HAP-1 (cell line): Measurements from ENCODE around the gene PPP1CA.

Source experiments
- DNase-seq, 2 experiments: peaks; one replicate each; pipeline ENCODE4 v3.0.0-alpha.2; 2016 to 2020; ENCODE audit warnings: low spot score in 2 of 2
- H3K27me3 ChIP-seq: fragments of 250-450 bp; sonication (Bioruptor Pico); 2 replicates; pipeline ENCODE4 v1.5.1; 2020; ENCODE audit warnings: low read depth, mild to moderate bottlenecking, moderate library complexity
- H3K36me3 ChIP-seq: fragments of 250-450 bp; sonication (Bioruptor Pico); replicated peaks from 2 replicates; pipeline ENCODE4 v1.5.1; 2020; ENCODE audit warnings: mild to moderate bottlenecking
- H3K4me1 ChIP-seq: fragments of 250-450 bp; sonication (Bioruptor Pico); 2 replicates; pipeline ENCODE4 v1.5.1; 2020; ENCODE audit warnings: mild to moderate bottlenecking
- H3K4me3 ChIP-seq: fragments of 250-450 bp; sonication (Bioruptor Pico); 2 replicates; pipeline ENCODE4 v1.5.1; 2020; ENCODE audit warnings: mild to moderate bottlenecking, moderate library complexity
- H3K9me3 ChIP-seq: fragments of 250-450 bp; sonication (Bioruptor Pico); 2 replicates; pipeline ENCODE4 v1.5.1; 2020; ENCODE audit warnings: mild to moderate bottlenecking, moderate library complexity
- in situ Hi-C: fragments of 300-500 bp; cut with MboI; formaldehyde crosslinking; loops from 3 replicates; pipeline ENCODE4 v1.14.3; 2020; ENCODE audit warnings: low sequenced_read_pairs, inconsistent platforms, mixed read lengths

Gene PPP1CA

GRCh38 chr11:67372993-67373647, 28.5 kb downstream of the PPP1CA start, which contains the start of gene CLCF1:
Gene CLCF1 (minus strand): TSS chr11:67373598. CDS start chr11:67373539, 59 bp downstream.
- H3K27me3 ChIP-seq: peaks cover 3% of the 10 kb centered on the region; the same call in 1 of the 2 replicates
- H3K4me1 ChIP-seq: peaks cover 8% of the 10 kb centered on the region
- no peaks in the 10 kb centered on the region for H3K36me3 ChIP-seq
- in situ Hi-C loops: no loop called here
- peak within 1 kb of the TSS; percentile 41 for H3K4me3 ChIP-seq
- no peaks in the 10 kb centered on the region for H3K9me3 ChIP-seq
- DNase-seq: peak; percentile 58 to 81

- Histone ChIP-seq H3K4me1 (peaks cover 8% of the 10 kb centered on the region), H3K36me3 (no peaks in the 10 kb centered on the region), H3K4me3 (peak overlapping the region; percentile 30), H3K9me3 (no peaks in the 10 kb centered on the region), H3K27me3 (peaks cover 3% of the 10 kb centered on the region; the same call in 1 of the 2 replicates)
- DNase-seq: peak in 1 of 2 experiments; percentile 67
- in situ Hi-C loops: no loop called here
These were observed 29.2 kb downstream of the PPP1CA start for GRCh38 chr11:67372321-67372992.

- peaks cover 3% of the 10 kb centered on the region; the same call in 1 of the 2 replicates for H3K27me3 ChIP-seq
- H3K4me3 ChIP-seq: peak overlapping the region; percentile 30
- DNase-seq: no peak
- no peaks in the 10 kb centered on the region for H3K36me3 ChIP-seq
- in situ Hi-C loops: no loop called here
- H3K4me1 ChIP-seq: peaks cover 8% of the 10 kb centered on the region
- H3K9me3 ChIP-seq: no peaks in the 10 kb centered on the region
These were observed 29.7 kb downstream of the PPP1CA start for GRCh38 chr11:67371911-67372320.

DNA sequence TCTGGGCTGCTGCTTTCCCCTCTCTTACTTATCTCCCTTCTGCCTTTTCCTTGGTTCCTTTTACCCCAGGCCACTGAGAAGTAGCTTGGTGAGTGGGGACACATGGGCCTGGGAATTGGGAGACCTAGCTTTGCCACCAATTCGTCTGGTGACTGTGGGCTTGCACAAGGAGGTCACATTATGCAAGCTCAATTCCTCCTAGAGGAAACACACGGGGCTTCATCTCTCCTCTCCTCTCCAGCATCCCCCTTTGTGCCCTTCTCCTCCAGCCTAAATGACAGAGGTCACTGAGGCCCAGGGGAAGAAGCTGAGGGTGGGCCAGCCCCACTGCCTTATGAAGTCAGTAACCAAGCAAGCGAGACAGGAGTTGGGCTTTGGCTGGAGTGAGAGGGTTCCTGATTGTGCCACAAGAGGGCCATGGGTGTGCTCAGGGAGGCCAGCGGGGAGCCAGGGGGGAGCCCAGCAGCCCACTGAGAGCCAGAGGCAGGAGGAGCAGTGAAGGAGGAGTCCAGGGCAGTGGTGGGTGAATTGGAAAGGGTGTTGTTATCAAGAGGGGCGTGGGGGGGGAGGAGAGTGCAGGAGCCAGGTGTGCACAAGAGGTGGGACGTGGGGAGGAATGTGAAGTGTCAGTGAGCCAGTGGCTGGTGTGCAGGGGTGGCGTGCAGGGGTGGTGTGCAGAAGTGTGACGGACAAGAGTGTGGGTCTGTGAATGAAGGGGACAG, 30.3 kb downstream of the PPP1CA start:
- H3K4me1 ChIP-seq: peaks cover 8% of the 10 kb centered on the region
- H3K9me3 ChIP-seq: no peaks in the 10 kb centered on the region
- DNase-seq: peak in 1 of 2 experiments; percentile 51
- no peak overlapping the region for H3K4me3 ChIP-seq
- peaks cover 1% of the 10 kb centered on the region; the same call in 1 of the 2 replicates for H3K27me3 ChIP-seq
- in situ Hi-C loops: no loop called here
- no peaks in the 10 kb centered on the region for H3K36me3 ChIP-seq

DNA sequence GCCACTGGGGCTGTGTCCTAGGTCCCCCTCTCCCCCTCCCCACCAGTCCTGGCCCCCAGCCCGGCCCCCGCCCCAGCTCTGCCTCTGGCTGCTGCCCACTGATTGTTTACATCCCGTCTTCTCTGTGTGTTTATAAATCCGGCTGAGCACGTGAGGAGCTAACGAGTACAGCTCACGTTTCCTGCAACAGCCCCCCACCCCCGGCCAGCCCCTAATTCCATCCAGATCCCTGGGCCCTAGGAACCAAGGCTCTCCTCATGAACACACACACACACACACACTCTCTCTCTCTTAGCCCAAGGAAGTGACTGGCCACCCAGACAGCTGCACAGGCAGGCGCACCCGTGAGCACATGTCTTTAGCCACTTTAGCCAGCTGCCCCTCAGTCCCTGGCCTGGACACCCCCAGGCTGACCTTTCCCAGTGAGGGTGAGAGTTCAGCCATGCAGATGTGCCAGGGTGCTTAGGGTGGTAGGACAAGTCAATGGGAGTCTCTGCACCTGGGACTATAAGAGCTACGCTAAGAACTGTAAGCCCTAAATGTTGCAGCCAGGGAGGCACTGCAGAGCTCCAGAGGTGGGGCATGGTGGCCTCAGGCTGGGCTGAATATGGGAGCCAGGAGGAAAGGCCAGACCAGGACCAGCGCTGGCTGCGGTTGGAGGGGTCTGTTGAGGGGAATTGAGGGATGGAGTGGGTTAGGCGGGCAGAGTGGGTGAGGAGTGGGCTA, 31.1 kb downstream of the PPP1CA start:
- H3K4me3 ChIP-seq: no peak overlapping the region
- DNase-seq: no peak
- no peaks in the 10 kb centered on the region for H3K36me3 ChIP-seq
- no peaks in the 10 kb centered on the region for H3K9me3 ChIP-seq
- peaks cover 8% of the 10 kb centered on the region for H3K4me1 ChIP-seq
- in situ Hi-C loops: no loop called here
- H3K27me3 ChIP-seq: no peaks in the 10 kb centered on the region

- no peak for DNase-seq
- no peak overlapping the region for H3K4me3 ChIP-seq
- peaks cover 8% of the 10 kb centered on the region for H3K4me1 ChIP-seq
These were observed 31.8 kb downstream of the PPP1CA start for GRCh38 chr11:67369801-67370284.

DNA sequence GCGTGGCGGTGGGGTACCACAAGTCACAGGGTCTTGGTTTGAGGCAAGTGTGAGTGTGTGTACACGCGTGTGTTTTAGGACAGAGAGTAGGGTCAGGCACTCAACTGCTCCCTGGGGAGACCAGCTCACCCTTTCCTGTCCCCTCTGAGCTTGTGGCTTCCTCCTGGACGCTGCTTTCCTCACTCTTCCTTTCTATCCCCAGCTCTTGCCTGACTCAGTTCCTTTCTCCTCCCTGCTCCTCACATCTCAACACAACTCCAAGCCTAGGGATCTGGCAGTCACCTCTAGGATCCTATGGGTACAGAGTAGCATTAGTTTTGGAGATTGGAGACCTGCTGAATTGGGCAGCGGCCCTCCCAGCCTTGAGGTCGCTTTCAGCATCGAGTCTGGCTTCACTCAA, 32.4 kb downstream of the PPP1CA start:
- DNase-seq: no peak
- Histone ChIP-seq H3K9me3 (no peaks in the 10 kb centered on the region), H3K27me3 (no peaks in the 10 kb centered on the region), H3K36me3 (no peaks in the 10 kb centered on the region), H3K4me3 (no peak overlapping the region), H3K4me1 (peaks cover 6% of the 10 kb centered on the region)
- in situ Hi-C loops: no loop called here

More at GRCh38 chr11:67369801-67370284, 31.8 kb downstream of the PPP1CA start:
- Histone ChIP-seq H3K27me3 (no peaks in the 10 kb centered on the region), H3K36me3 (no peaks in the 10 kb centered on the region), H3K9me3 (no peaks in the 10 kb centered on the region)
- in situ Hi-C loops: no loop called here

GRCh38 chr11:67368621-67369020, 33.0 kb downstream of the PPP1CA start:
- H3K27me3 ChIP-seq: no peaks in the 10 kb centered on the region
- H3K4me1 ChIP-seq: no peaks in the 10 kb centered on the region
- no peaks in the 10 kb centered on the region for H3K36me3 ChIP-seq
- in situ Hi-C loops: no loop called here
- DNase-seq: no peak
- no peaks in the 10 kb centered on the region for H3K9me3 ChIP-seq
- H3K4me3 ChIP-seq: no peak overlapping the region

- Histone ChIP-seq H3K36me3 (no peaks in the 10 kb centered on the region), H3K27me3 (no peaks in the 10 kb centered on the region), H3K9me3 (no peaks in the 10 kb centered on the region), H3K4me3 (no peak overlapping the region), H3K4me1 (no peaks in the 10 kb centered on the region)
- in situ Hi-C loops: no loop called here
- DNase-seq: no peak
These were observed 33.9 kb downstream of the PPP1CA start for GRCh38 chr11:67367761-67368227.

GRCh38 chr11:67366961-67367760, 34.5 kb downstream of the PPP1CA start:
- no peaks in the 10 kb centered on the region for H3K9me3 ChIP-seq
- no peaks in the 10 kb centered on the region for H3K36me3 ChIP-seq
- no peak for DNase-seq
- H3K4me1 ChIP-seq: no peaks in the 10 kb centered on the region
- in situ Hi-C loops: no loop called here
- no peak overlapping the region for H3K4me3 ChIP-seq
- no peaks in the 10 kb centered on the region for H3K27me3 ChIP-seq

DNA sequence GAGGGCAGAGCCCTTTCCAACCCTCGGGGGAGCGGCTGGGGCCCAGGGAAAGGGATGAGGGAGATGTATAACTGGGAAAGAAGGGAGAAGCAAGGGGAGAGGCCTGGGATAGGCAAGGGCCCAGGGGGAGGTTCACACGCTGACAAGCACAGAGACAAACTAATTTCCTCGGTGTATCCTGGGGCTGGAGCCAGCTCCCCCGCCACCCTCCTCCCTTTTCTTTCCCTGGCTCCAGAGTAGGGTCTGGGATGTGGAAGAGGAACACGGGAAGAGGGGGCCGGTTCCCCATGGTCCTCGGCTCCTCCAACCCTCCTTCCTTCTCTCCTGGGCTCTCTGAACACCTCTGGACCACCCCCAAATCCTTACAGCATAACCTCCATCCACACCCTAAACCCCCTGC, 35.1 kb downstream of the PPP1CA start:
- Histone ChIP-seq H3K4me1 (no peaks in the 10 kb centered on the region), H3K4me3 (no peak overlapping the region), H3K27me3 (no peaks in the 10 kb centered on the region), H3K36me3 (no peaks in the 10 kb centered on the region), H3K9me3 (no peaks in the 10 kb centered on the region)
- DNase-seq: no peak
- in situ Hi-C loops: no loop called here

GRCh38 chr11:67365736-67366444, 35.8 kb downstream of the PPP1CA start:
- no peak for DNase-seq
- in situ Hi-C loops: no loop called here
- H3K4me1 ChIP-seq: no peaks in the 10 kb centered on the region
- no peaks in the 10 kb centered on the region for H3K36me3 ChIP-seq
- H3K9me3 ChIP-seq: no peaks in the 10 kb centered on the region
- H3K4me3 ChIP-seq: no peak overlapping the region
- H3K27me3 ChIP-seq: no peaks in the 10 kb centered on the region
